ENCODE measurements around the gene STK24. TPM values are rescaled to one million over a fixed set of nuclear protein-coding genes. Genes with fewer than 3 reads are reported as not detected.

STK24 gene
- total and polyA plus RNA-seq, 10 of the 15 experiments (the other 5 are each of a cell fraction or from before 2014, with no cell fraction given), result 7.5 to 115 (median 52.9) TPM

DNA sequence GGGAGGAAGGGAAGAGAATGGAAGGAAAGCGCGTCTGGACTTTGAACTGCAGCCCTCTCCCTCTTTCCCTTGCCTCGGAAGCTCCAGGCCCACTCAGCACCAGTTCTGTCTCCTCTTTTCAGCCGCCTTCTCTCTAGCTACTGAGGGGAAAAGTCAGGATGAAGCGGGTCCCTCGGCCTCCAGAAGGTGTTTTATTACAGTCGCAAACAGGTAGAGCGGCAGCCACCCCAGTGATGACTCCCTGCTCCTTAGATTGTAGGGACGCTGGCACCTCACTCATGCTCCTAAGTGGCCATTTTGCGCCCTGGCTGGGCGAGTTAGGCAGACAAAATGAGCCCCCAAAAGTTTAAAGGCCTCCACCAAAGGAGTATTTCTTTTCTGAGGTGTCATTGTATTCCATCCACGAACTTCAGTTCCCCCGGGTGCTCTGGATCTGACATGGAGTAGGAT, 954 bp upstream of the STK24 start (continued):
- TF ChIP-seq, protein P1, sequence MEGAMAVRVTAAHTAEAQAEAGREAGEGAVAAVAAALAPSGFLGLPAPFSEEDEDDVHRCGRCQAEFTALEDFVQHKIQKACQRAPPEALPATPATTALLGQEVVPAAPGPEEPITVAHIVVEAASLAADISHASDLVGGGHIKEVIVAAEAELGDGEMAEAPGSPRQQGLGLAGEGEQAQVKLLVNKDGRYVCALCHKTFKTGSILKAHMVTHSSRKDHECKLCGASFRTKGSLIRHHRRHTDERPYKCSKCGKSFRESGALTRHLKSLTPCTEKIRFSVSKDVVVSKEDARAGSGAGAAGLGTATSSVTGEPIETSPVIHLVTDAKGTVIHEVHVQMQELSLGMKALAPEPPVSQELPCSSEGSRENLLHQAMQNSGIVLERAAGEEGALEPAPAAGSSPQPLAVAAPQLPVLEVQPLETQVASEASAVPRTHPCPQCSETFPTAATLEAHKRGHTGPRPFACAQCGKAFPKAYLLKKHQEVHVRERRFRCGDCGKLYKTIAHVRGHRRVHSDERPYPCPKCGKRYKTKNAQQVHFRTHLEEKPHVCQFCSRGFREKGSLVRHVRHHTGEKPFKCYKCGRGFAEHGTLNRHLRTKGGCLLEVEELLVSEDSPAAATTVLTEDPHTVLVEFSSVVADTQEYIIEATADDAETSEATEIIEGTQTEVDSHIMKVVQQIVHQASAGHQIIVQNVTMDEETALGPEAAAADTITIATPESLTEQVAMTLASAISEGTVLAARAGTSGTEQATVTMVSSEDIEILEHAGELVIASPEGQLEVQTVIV (IDR thresholded peaks at IDR 0.05; ENCODE audit: borderline replicate concordance, partially characterized antibody), result no peak
- no peak for TF ChIP-seq TARDBP (IDR thresholded peaks at IDR 0.05; ENCODE audit: borderline replicate concordance)
- 0 out of 2 replicates have a peak, but pooled peaks have one; percentile 7 for TF ChIP-seq IKZF1 (conservative IDR thresholded peaks at IDR 0.05)
- TF ChIP-seq, protein P2, sequence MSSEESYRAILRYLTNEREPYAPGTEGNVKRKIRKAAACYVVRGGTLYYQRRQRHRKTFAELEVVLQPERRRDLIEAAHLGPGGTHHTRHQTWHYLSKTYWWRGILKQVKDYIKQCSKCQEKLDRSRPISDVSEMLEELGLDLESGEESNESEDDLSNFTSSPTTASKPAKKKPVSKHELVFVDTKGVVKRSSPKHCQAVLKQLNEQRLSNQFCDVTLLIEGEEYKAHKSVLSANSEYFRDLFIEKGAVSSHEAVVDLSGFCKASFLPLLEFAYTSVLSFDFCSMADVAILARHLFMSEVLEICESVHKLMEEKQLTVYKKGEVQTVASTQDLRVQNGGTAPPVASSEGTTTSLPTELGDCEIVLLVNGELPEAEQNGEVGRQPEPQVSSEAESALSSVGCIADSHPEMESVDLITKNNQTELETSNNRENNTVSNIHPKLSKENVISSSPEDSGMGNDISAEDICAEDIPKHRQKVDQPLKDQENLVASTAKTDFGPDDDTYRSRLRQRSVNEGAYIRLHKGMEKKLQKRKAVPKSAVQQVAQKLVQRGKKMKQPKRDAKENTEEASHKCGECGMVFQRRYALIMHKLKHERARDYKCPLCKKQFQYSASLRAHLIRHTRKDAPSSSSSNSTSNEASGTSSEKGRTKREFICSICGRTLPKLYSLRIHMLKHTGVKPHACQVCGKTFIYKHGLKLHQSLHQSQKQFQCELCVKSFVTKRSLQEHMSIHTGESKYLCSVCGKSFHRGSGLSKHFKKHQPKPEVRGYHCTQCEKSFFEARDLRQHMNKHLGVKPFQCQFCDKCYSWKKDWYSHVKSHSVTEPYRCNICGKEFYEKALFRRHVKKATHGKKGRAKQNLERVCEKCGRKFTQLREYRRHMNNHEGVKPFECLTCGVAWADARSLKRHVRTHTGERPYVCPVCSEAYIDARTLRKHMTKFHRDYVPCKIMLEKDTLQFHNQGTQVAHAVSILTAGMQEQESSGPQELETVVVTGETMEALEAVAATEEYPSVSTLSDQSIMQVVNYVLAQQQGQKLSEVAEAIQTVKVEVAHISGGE (CRISPR knock-in tag; IDR thresholded peaks at IDR 0.05), result no peak
- TF ChIP-seq, protein P3, sequence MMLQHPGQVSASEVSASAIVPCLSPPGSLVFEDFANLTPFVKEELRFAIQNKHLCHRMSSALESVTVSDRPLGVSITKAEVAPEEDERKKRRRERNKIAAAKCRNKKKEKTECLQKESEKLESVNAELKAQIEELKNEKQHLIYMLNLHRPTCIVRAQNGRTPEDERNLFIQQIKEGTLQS (IDR thresholded peaks at IDR 0.05; ENCODE audit: borderline replicate concordance, extremely low read depth, low read depth, low read length), result no peak
- TF ChIP-seq HCFC1 (IDR thresholded peaks at IDR 0.05; ENCODE audit: low read length), result no peak
- TF ChIP-seq KDM1A (IDR thresholded peaks at IDR 0.05; ENCODE audit: borderline replicate concordance), result no peak
- no peak for TF ChIP-seq STAT3 (IDR thresholded peaks at IDR 0.05; ENCODE audit: low read depth, low read length)
- no peak for TF ChIP-seq YBX1 (IDR thresholded peaks at IDR 0.05)
- TF ChIP-seq, protein P4, sequence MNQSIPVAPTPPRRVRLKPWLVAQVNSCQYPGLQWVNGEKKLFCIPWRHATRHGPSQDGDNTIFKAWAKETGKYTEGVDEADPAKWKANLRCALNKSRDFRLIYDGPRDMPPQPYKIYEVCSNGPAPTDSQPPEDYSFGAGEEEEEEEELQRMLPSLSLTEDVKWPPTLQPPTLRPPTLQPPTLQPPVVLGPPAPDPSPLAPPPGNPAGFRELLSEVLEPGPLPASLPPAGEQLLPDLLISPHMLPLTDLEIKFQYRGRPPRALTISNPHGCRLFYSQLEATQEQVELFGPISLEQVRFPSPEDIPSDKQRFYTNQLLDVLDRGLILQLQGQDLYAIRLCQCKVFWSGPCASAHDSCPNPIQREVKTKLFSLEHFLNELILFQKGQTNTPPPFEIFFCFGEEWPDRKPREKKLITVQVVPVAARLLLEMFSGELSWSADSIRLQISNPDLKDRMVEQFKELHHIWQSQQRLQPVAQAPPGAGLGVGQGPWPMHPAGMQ (IDR thresholded peaks at IDR 0.05; ENCODE audit: borderline replicate concordance), result no peak
